NCI-H82 (cell line): ENCODE results near the gene LCP1.

ENCODE experiments used
- DNase-seq: peaks from one replicate; lab custom pipeline; 2025; lab: John Stamatoyannopoulos, UW

The LCP1 gene

DNA sequence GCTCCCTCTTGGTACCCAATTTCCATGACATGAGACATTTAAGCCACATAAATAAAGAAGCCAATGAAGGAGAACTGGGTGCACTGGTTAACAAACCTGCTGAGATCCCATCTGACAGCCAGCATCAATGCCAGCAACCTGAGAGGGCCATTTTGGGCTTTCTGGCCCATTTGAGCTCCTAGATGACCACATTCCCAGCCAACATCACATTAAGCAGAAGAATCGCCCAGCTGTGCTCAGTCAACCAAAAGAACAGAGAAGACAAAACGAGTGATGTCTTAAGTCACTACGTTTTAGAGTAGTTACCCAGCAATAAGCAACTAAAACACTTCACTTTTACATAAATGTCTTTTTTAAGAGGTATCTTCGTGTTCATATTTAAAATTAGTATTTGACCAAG lies 21.9 kb downstream of the LCP1 start:
- DNase-seq: no peak

GRCh38 chr13:46158983-46159382 lies 23.0 kb downstream of the LCP1 start:
- no peak for DNase-seq

DNA sequence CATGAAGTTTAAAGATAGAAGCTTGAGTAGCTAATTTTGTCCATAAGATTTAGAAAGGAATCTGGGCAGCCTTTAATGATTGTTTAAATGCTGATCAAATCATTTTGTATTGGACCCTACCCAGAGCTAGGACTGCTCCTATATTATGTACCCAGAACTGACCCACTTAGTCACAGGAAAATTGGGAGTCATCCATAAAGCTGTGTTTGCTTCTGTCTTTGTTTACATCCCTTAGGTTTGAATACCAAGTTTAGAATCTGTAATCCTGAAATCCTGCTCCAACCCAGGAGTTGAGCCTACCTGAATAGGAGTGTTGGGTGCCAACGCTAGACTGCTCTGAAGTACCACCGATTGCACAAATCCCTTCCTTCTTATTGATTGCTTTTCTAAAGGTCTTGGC lies 23.8 kb downstream of the LCP1 start:
- DNase-seq: no peak

- no peak for DNase-seq
Measured at GRCh38 chr13:46154136-46154801, 27.7 kb downstream of the LCP1 start.

DNA sequence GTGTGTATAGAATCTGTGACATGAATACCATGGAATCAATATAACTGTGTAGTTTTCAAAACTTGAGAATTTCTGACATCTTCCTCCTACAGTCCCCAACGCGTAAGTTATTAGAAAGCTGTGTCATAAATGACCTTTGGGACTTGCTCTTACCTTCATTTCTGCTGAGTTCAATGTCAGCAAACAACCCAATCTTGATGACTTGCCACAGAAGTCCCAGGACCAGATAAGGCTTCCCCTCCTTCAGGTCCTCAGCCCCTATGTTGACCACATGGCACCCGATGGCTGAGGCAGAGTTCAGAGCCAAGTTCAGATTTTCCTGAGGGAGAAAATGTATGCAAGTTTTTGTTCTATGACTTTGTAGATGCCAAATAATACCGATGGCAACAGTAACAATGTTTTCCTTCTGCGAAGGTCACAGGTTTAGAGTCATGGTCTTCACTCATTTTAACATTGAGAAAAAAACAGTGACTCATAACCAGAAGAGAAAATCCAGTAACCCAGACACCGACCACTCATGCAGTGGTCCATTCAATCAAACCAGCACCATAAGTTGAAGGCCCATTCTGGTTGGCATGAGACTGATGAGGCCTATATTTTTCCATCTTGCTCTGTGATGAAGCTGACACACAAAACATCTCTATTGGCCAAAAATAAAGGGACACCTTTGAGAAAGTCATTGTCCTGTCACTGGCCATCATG lies 29.2 kb downstream of the LCP1 start:
- no peak for DNase-seq

GRCh38 chr13:46150134-46150693 lies 31.8 kb downstream of the LCP1 start:
- DNase-seq: no peak

- no peak for DNase-seq
Measured at GRCh38 chr13:46149272-46150133, 32.5 kb downstream of the LCP1 start.

GRCh38 chr13:46146898-46147297 lies 35.1 kb downstream of the LCP1 start:
- peak; percentile 55 for DNase-seq

GRCh38 chr13:46145950-46146349 lies 36.0 kb downstream of the LCP1 start:
- DNase-seq: no peak

DNA sequence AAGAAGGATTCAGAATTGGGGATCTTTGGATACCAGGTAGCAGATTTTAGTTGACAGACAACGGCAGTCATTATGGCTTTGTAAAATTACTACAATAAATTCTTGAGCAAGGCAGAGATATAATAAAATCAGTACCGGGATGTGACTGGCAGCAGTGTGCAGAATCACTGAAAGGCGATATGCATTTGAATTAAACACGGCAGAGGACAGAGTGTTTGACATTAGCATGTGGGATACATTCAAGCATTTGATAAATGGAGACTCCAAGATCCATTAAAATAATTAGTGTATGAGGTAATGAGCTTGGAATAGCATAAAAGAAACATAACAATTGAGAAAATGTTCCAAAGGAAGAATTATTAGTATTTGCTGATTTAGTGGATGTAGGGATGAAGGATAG lies 36.8 kb downstream of the LCP1 start:
- no peak for DNase-seq

DNA sequence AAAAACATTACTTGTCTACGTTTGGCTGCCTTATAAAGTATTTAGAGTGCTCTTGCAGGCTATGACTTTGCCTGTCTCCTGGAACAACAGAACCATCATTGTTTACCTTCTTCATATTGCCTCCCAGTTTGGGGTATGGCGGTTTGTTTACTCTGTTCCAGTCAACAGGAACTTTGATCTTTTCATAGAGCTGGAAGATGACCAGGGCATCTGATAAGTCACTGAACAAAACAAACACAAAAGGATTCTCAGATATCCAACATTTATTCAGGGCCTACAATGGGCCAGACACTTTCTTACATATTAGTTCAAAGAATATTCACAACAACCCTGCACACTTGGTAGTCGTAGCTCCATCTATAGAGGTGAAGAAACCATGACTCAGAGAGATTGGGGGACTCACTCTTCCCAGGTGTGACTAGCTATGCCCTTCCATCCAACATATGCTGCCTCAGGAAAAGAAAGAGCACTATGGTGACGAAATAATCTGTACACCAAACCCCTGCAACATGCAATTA lies 38.7 kb downstream of the LCP1 start:
- DNase-seq: no peak

GRCh38 chr13:46142776-46143175 lies 39.2 kb downstream of the LCP1 start:
- DNase-seq: no peak

DNA sequence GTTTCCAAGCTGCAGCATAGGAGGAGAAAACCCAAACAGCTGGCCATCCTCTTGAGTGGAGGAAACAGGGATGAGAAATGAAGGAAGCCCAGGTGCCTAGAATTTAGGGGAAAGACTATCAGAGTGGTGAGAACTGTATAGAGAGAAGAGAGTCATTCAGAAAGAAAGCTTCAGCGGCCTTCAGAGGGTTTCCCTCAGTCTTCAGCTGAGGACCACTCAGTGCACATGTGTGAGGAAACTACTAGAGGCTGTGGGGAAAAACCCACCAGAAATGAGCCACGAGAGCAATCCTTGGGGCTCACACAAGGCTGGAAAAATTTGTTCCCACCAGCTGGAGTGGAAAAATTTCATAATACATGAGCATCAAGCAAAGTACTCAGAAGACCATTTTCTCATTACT lies 41.9 kb downstream of the LCP1 start:
- DNase-seq: peak; percentile 25

- DNase-seq: no peak
Measured at GRCh38 chr13:46137627-46138317, 44.2 kb downstream of the LCP1 start.

- no peak for DNase-seq
Measured at GRCh38 chr13:46136688-46137087, 45.3 kb downstream of the LCP1 start.

- no peak for DNase-seq
Measured at GRCh38 chr13:46134961-46135522, 46.9 kb downstream of the LCP1 start.

- no peak for DNase-seq
Measured at GRCh38 chr13:46134494-46134893, 47.5 kb downstream of the LCP1 start.

DNA sequence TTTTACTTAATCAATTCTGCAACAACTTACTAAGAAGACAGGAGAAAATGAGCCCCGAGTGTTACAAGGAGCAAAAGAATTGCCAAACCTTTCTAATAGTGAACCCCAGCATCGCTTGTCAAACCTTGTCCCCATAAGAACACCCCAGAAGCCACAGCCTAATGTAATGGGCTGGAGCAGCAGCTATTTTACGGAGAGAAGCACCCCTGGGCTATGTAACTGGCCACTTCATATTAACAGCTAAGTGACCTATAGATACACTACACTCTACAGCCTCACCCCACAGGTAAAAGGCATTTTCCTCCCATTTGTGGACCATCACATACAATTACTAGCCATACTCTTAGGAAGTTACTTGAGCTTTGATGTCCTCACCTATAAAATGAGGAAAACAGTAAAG lies 49.9 kb downstream of the LCP1 start:
- DNase-seq: no peak

DNA sequence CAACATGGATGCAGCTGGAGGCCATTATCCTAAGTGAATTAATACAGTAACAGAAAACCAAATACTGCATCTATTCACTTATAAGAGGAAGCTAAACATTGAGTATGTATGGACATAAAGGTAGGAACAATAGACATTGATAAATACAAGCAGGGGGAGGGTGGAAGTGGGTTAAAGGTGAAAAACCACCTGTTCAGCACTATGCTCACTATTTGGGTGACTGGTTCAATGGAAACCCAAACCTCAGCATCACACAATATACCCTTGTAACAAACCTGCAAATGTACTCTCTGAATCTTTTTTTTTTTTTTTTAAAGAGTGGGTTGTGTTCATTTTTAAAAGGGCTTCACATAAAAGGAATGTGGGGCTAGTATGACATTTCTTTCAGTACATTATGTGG lies 50.3 kb downstream of the LCP1 start:
- DNase-seq: no peak

DNA sequence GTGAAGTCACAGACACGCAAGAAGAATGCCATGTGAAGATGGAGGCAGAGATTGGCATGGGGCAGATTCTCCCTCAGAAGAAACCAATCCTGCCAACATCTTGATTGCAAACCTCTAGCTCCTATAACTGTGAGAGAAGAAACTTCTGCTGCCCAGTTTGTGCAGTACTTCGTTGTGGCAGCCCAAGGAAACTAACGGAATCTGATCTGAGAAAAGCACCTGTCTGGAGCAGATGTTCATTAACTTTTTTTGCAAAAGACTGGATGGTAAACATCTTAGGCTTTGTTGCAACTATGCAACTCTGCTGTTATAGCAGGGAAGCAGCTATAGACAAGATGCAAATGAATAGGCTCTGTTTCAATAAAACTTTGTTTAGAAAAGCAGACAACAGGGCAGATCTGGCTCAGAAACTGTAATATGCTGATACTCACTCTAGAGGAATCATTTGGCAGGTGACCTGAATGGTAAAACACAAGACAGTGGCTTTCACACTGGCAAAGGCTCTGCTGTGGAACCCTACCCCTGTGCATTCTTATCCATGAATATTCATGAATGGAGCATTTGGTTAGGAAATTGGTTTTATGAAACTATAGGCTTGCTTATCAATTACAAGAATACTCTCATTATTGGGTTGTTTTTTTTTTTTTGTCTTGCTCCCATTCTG lies 51.9 kb downstream of the LCP1 start:
- no peak for DNase-seq

DNA sequence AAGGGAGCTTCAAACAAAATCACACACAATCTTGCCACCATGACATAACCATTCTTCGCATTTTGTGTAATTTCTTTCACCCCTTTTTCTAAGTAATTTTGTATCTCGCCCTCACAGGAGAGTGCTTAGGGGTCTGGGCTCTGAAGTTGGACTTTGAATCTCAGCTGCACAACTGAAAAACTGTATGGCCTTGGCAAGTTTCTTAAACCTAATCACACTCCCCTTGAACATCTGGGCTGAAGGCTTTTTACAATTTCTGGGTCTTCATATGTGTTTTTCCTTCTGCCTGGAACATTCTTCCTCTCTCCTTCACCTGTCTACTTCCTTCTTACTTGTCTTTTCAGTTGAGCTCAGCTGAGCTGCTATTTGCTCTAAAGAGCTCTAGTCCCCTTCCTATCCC lies 52.9 kb downstream of the LCP1 start:
- DNase-seq: no peak
